H9 (cell line): ENCODE data around the gene ETV6. TPM values are rescaled to one million over a fixed set of nuclear protein-coding genes. Genes with fewer than 3 reads are reported as not detected.

Experiments
- DNase-seq: peaks from one replicate; pipeline ENCODE4 v3.0.0-alpha.2; 2017
- H2AFZ ChIP-seq: one replicate; pipeline ENCODE4 v1.6.1; 2013; ENCODE audit warnings: mild to moderate bottlenecking, low read length, control low read depth, moderate library complexity
- H2AK5ac ChIP-seq: 2 replicates; pipeline ENCODE4 v1.6.1; 2013; ENCODE audit warnings: low read length, control low read depth, mixed read lengths; ENCODE audit not compliant: insufficient read length
- H2BK120ac ChIP-seq: one replicate; pipeline ENCODE4 v1.6.1; 2013; ENCODE audit warnings: low read depth, mild to moderate bottlenecking, low read length, control low read depth, inconsistent platforms; ENCODE audit not compliant: poor library complexity, severe bottlenecking
- H2BK12ac ChIP-seq: 2 replicates; pipeline ENCODE4 v1.6.1; 2013; ENCODE audit warnings: low read length, control low read depth, mixed read lengths, low read depth; ENCODE audit not compliant: insufficient read length
- H2BK15ac ChIP-seq: 2 replicates; pipeline ENCODE4 v1.6.1; 2013; ENCODE audit warnings: low read depth, low read length, control low read depth
- H2BK20ac ChIP-seq: one replicate; pipeline ENCODE4 v1.6.1; 2013; ENCODE audit warnings: low read depth, mild to moderate bottlenecking, low read length, control low read depth, inconsistent platforms; ENCODE audit not compliant: poor library complexity, severe bottlenecking
- H2BK5ac ChIP-seq: 2 replicates; pipeline ENCODE4 v1.6.1; 2013; ENCODE audit warnings: low read length, control low read depth, mixed read lengths; ENCODE audit not compliant: insufficient read length
- H3K14ac ChIP-seq: 2 replicates; pipeline ENCODE4 v1.6.1; 2013; ENCODE audit warnings: low read length, control low read depth; ENCODE audit not compliant: insufficient read depth
- H3K18ac ChIP-seq: 2 replicates; pipeline ENCODE4 v1.6.1; 2013; ENCODE audit warnings: low read depth, mild to moderate bottlenecking, mixed read lengths, low read length, control low read depth; ENCODE audit not compliant: insufficient read length
- H3K23ac ChIP-seq: 2 replicates; pipeline ENCODE4 v1.6.1; 2013; ENCODE audit warnings: low read length, control low read depth, mixed read lengths, low read depth; ENCODE audit not compliant: insufficient read length
- H3K23me2 ChIP-seq: 2 replicates; pipeline ENCODE4 v1.6.1; 2013; ENCODE audit warnings: low read depth, mild to moderate bottlenecking, mixed read lengths, low read length, control low read depth; ENCODE audit not compliant: insufficient read length, poor library complexity, severe bottlenecking
- H3K27ac ChIP-seq: 2 replicates; pipeline ENCODE4 v1.5.1; 2013; ENCODE audit warnings: low read length, control low read depth, mixed read lengths, low read depth; ENCODE audit not compliant: insufficient read length
- H3K27me3 ChIP-seq: 2 replicates; pipeline ENCODE4 v1.6.1; 2013; ENCODE audit warnings: low read length, control low read depth, inconsistent platforms; ENCODE audit not compliant: insufficient read depth
- H3K4ac ChIP-seq: 2 replicates; pipeline ENCODE4 v1.6.1; 2013; ENCODE audit warnings: low read depth, mild to moderate bottlenecking, control low read depth, inconsistent platforms, low read length, moderate library complexity
- H3K4me1 ChIP-seq: 2 replicates; pipeline ENCODE4 v1.6.1; 2013; ENCODE audit warnings: low read length, control low read depth, inconsistent platforms; ENCODE audit not compliant: insufficient read depth
- H3K4me2 ChIP-seq: 2 replicates; pipeline ENCODE4 v1.6.1; 2013; ENCODE audit warnings: low read length, control low read depth, mixed read lengths; ENCODE audit not compliant: insufficient read length, insufficient read depth
- H3K56ac ChIP-seq: 2 replicates; pipeline ENCODE4 v1.6.1; 2013; ENCODE audit warnings: low read depth, mild to moderate bottlenecking, mixed read lengths, low read length, control low read depth; ENCODE audit not compliant: insufficient read length
- H3K79me1 ChIP-seq: 2 replicates; pipeline ENCODE4 v1.6.1; 2013; ENCODE audit warnings: low read depth, mild to moderate bottlenecking, moderate library complexity, low read length, control low read depth, inconsistent platforms; ENCODE audit not compliant: insufficient read depth, poor library complexity, severe bottlenecking
- H3K79me2 ChIP-seq: 2 replicates; pipeline ENCODE4 v1.6.1; 2013; ENCODE audit warnings: low read length, control low read depth, inconsistent platforms; ENCODE audit not compliant: insufficient read depth
- H3K9ac ChIP-seq: 2 replicates; pipeline ENCODE4 v1.6.1; 2013; ENCODE audit warnings: low read length, control low read depth, mixed read lengths; ENCODE audit not compliant: insufficient read length; ENCODE audit errors: extremely low read depth
- H3K9me3 ChIP-seq: one replicate; pipeline ENCODE4 v1.6.1; 2013; ENCODE audit warnings: low read depth, low read length, inconsistent platforms; ENCODE audit not compliant: control insufficient read depth
- H3T11ph ChIP-seq: one replicate; pipeline ENCODE4 v1.6.1; 2013; ENCODE audit warnings: mild to moderate bottlenecking, low read length, control low read depth, inconsistent platforms
- H4K20me1 ChIP-seq: one replicate; pipeline ENCODE4 v1.6.1; 2013; ENCODE audit not compliant: control insufficient read depth, insufficient read length, insufficient read depth
- H4K5ac ChIP-seq: 2 replicates; pipeline ENCODE4 v1.6.1; 2013; ENCODE audit warnings: low read depth, mild to moderate bottlenecking, mixed read lengths, low read length, control low read depth; ENCODE audit not compliant: insufficient read length
- H4K8ac ChIP-seq: replicated peaks from 2 replicates; pipeline ENCODE4 v1.6.1; 2013; ENCODE audit warnings: low read length, control low read depth, mixed read lengths, low read depth; ENCODE audit not compliant: insufficient read length
- H4K91ac ChIP-seq: 2 replicates; pipeline ENCODE4 v1.6.1; 2013; ENCODE audit warnings: low read depth, mild to moderate bottlenecking, moderate library complexity, mixed read lengths, low read length, control low read depth; ENCODE audit not compliant: insufficient read length
- H3K27ac Mint-ChIP-seq, 3 experiments: 2 replicates in 2 of 3; 3 replicates in 1 of 3; pipeline ENCODE4 v1.8.0; 2020 to 2021; ENCODE audit warnings: mixed read lengths in 3 of 3, mild to moderate bottlenecking in 1 of 3, moderate library complexity in 1 of 3
- H3K27me3 Mint-ChIP-seq: 2 replicates; pipeline ENCODE4 v1.8.0; 2021; ENCODE audit warnings: low read depth, mild to moderate bottlenecking, moderate library complexity, mixed read lengths
- H3K36me3 Mint-ChIP-seq, 3 experiments: 2 replicates in 2 of 3; 3 replicates in 1 of 3; pipeline ENCODE4 v1.8.0; 2020 to 2021; ENCODE audit warnings: low read depth in 3 of 3, mixed read lengths in 3 of 3; ENCODE audit not compliant: insufficient read depth in 1 of 3
- H3K4me1 Mint-ChIP-seq, 2 experiments: 2 replicates each; pipeline ENCODE4 v1.8.0; 2020; ENCODE audit warnings: mixed read lengths in 2 of 2
- H3K4me3 Mint-ChIP-seq, 2 experiments: 2 replicates in 1 of 2; 3 replicates in 1 of 2; pipeline ENCODE4 v1.8.0; 2020 to 2021; ENCODE audit warnings: mild to moderate bottlenecking in 2 of 2, mixed read lengths in 2 of 2, moderate library complexity in 1 of 2
- H3K9me3 Mint-ChIP-seq, 2 experiments: 2 replicates in 1 of 2; 3 replicates in 1 of 2; pipeline ENCODE4 v1.8.0; 2020; ENCODE audit warnings: mild to moderate bottlenecking in 2 of 2, mixed read lengths in 2 of 2, moderate library complexity in 1 of 2
- CTCF ChIP-seq: fragments of 200-600 bp; sonication (generic); conservative IDR thresholded peaks from 3 replicates; pipeline ENCODE4 v1.8.0; 2021; ENCODE audit warnings: antibody characterized with exemption, mild to moderate bottlenecking
- WGBS: extraction: QIAGEN DNeasy Blood & Tissue Kit; methylation state at CpG from one replicate; pipeline ENCODE4 v1.1.7; 2013; ENCODE audit warnings: missing lambda C conversion rate, low lambda C conversion rate, mixed read lengths; ENCODE audit not compliant: insufficient read length; ENCODE audit errors: extremely low coverage; 5-methylcytosine and 5-hydroxymethylcytosine counted together
- total RNA-seq: library from RNA; stranded (reverse); gene quantifications from 2 replicates; pipeline ENCODE4 v1.2.1, GENCODE V29; 2021

ETV6 gene
- total RNA-seq, 1 experiment from 2014 or later, result 28.7 TPM

- Histone ChIP-seq H3K4ac (no peak overlapping the region), H3K14ac (no peak overlapping the region), H3K56ac (no peak overlapping the region), H3K4me1 (no peaks in the 10 kb centered on the region), H3K4me2 (no peak overlapping the region), H3K27me3 (no peaks in the 10 kb centered on the region), H3K27ac (no peak overlapping the region), H4K91ac (no peak overlapping the region), H3T11ph (no peak overlapping the region), H4K5ac (no peak overlapping the region), H3K23ac (no peak overlapping the region), H3K23me2 (no peaks in the 10 kb centered on the region), H2BK12ac (no peak overlapping the region), H2AFZ (no peak overlapping the region), H3K18ac (no peak overlapping the region), H2BK15ac (no peak overlapping the region), H2BK5ac (no peak overlapping the region), H3K9me3 (no peaks in the 10 kb centered on the region), H2BK20ac (no peak overlapping the region), H2AK5ac (no peak overlapping the region), H3K79me2 (no peaks in the 10 kb centered on the region), H3K79me1 (no peaks in the 10 kb centered on the region), H3K9ac (no peak overlapping the region), H2BK120ac (no peak overlapping the region), H4K20me1 (no peaks in the 10 kb centered on the region), H4K8ac (no peak overlapping the region)
- Mint-ChIP-seq H3K4me3 (no peak overlapping the region), H3K9me3 (peaks cover 6 to 7% of the 10 kb centered on the region in 2 experiments), H3K4me1 (0 out of 4 replicates have a peak, but pooled peaks cover 0 to 3% of the 10 kb centered on the region in 2 experiments), H3K36me3 (peaks cover 0 to 7% (median 1%) of the 10 kb centered on the region in 3 experiments; a peak in 3 of 7 replicates), H3K27me3 (peaks cover 7% of the 10 kb centered on the region), H3K27ac (no peak overlapping the region)
- no peak for DNase-seq
- no peak for TF ChIP-seq CTCF
- no CpG with 5 or more reads among the region's 1 CpG for WGBS
Observed at GRCh38 chr12:11916113-11916512, 266.6 kb downstream of the ETV6 start.
